Measurements from ENCODE around the gene DDIT4. TPM values are rescaled to one million over a fixed set of nuclear protein-coding genes. Genes with fewer than 3 reads are reported as not detected.

DDIT4 gene
- total and polyA plus RNA-seq, 9 of the 15 experiments (the other 6 are each of a cell fraction or from before 2014, with no cell fraction given) = 8.2 to 675 (median 159) TPM

DNA sequence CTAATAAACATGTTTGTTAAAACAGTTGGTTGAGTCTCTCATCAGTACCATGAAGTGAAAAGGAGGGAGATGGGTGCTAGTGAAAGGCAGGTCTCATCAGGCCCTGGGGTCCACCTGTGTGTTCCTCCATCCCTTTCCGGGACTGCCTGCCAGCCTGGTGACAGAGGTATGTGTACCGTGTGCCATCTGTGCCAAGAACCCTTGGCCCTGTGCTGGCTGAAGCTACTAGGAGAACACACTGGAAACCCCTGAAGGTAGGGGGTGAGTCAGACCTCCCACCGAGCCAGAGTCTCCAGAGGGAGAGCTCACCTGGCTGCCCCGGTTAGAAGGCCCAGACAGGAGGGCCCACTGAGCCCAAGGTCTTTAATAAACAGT is 2.3 kb downstream of the DDIT4 start (continued):
- TF ChIP-seq, protein P1, sequence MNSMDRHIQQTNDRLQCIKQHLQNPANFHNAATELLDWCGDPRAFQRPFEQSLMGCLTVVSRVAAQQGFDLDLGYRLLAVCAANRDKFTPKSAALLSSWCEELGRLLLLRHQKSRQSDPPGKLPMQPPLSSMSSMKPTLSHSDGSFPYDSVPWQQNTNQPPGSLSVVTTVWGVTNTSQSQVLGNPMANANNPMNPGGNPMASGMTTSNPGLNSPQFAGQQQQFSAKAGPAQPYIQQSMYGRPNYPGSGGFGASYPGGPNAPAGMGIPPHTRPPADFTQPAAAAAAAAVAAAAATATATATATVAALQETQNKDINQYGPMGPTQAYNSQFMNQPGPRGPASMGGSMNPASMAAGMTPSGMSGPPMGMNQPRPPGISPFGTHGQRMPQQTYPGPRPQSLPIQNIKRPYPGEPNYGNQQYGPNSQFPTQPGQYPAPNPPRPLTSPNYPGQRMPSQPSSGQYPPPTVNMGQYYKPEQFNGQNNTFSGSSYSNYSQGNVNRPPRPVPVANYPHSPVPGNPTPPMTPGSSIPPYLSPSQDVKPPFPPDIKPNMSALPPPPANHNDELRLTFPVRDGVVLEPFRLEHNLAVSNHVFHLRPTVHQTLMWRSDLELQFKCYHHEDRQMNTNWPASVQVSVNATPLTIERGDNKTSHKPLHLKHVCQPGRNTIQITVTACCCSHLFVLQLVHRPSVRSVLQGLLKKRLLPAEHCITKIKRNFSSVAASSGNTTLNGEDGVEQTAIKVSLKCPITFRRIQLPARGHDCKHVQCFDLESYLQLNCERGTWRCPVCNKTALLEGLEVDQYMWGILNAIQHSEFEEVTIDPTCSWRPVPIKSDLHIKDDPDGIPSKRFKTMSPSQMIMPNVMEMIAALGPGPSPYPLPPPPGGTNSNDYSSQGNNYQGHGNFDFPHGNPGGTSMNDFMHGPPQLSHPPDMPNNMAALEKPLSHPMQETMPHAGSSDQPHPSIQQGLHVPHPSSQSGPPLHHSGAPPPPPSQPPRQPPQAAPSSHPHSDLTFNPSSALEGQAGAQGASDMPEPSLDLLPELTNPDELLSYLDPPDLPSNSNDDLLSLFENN (IDR thresholded peaks at IDR 0.05; ENCODE audit: low read depth in 2 of 2, low read length in 2 of 2) = peak in 1 of 2 experiments; percentile 36; a peak in 1 of 4 replicates
- TF ChIP-seq ZNF436 (CRISPR knock-in tag; IDR thresholded peaks at IDR 0.05) (peak; percentile 81), ZNF324 (CRISPR knock-in tag; IDR thresholded peaks at IDR 0.05) (peak; percentile 17; the same call in 1 of the 2 replicates), PRPF4 (IDR thresholded peaks at IDR 0.05; ENCODE audit: insufficient read depth, low read depth, low read length, poor library complexity, severe bottlenecking) (no peak), PHB2 (IDR thresholded peaks at IDR 0.05; ENCODE audit: low read depth) (no peak), GATA2 (CRISPR knock-in tag; IDR thresholded peaks at IDR 0.05) (0 out of 2 replicates have a peak, but pooled peaks have one; percentile 11), FOXM1 (IDR thresholded peaks at IDR 0.05; ENCODE audit: low read depth) (no peak), FOXM1 (CRISPR knock-in tag; IDR thresholded peaks at IDR 0.05; ENCODE audit: low read depth) (peak; percentile 69; the same call in 1 of the 2 replicates), CHD1 (IDR thresholded peaks at IDR 0.05; ENCODE audit: low read length) (peak; percentile 96), RBFOX2 (IDR thresholded peaks at IDR 0.05; ENCODE audit: low read depth, low read length) (peak; percentile 78), ZFP30 (CRISPR knock-in tag; IDR thresholded peaks at IDR 0.05; ENCODE audit: borderline replicate concordance) (peak; percentile 74; the same call in 1 of the 2 replicates), IFI16 (CRISPR knock-in tag; IDR thresholded peaks at IDR 0.05) (0 out of 2 replicates have a peak, but pooled peaks have one; percentile 7), KLF13 (tag; IDR thresholded peaks at IDR 0.05; ENCODE audit: borderline replicate concordance, low read depth) (0 out of 2 replicates have a peak, but pooled peaks have one; percentile 12), RBM34 (IDR thresholded peaks at IDR 0.05; ENCODE audit: borderline replicate concordance, insufficient read depth, low read length) (no peak), SIRT6 (IDR thresholded peaks at IDR 0.05; ENCODE audit: low read depth, low read length) (peak; percentile 96), SUPT5H (IDR thresholded peaks at IDR 0.05) (0 out of 2 replicates have a peak, but pooled peaks have one; percentile 52)
- TF ChIP-seq, protein P2, sequence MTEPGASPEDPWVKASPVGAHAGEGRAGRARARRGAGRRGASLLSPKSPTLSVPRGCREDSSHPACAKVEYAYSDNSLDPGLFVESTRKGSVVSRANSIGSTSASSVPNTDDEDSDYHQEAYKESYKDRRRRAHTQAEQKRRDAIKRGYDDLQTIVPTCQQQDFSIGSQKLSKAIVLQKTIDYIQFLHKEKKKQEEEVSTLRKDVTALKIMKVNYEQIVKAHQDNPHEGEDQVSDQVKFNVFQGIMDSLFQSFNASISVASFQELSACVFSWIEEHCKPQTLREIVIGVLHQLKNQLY (CRISPR knock-in tag; conservative IDR thresholded peaks at IDR 0.05) = 0 out of 4 replicates have a peak, but pooled peaks of 1 of the 2 experiments have one; percentile 6
- TF ChIP-seq, protein P3, sequence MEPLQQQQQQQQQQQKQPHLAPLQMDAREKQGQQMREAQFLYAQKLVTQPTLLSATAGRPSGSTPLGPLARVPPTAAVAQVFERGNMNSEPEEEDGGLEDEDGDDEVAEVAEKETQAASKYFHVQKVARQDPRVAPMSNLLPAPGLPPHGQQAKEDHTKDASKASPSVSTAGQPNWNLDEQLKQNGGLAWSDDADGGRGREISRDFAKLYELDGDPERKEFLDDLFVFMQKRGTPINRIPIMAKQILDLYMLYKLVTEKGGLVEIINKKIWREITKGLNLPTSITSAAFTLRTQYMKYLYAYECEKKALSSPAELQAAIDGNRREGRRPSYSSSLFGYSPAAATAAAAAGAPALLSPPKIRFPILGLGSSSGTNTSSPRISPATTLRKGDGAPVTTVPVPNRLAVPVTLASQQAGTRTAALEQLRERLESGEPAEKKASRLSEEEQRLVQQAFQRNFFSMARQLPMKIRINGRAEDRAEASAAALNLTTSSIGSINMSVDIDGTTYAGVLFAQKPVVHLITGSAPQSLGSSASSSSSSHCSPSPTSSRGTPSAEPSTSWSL (CRISPR knock-in tag; IDR thresholded peaks at IDR 0.05; ENCODE audit: borderline replicate concordance) = 0 out of 2 replicates have a peak, but pooled peaks have one; percentile 58
